HG03066 (cell line): ENCODE measurements around the gene KATNAL1.
A peak's percentile ranks its signal among the peaks of the same experiment; 100 is the strongest.
"Not testable (repeated sequence)": the region's sequence is repeated elsewhere in the genome, so short reads cannot be mapped to it uniquely, and the experiment has no call there.

Experiments
- ATAC-seq: cut with Tn5 transposase; IDR thresholded peaks from one replicate; pipeline ENCODE4 v1.9.1; 2021; ENCODE audit warnings: low read depth; ENCODE audit not compliant: unreplicated experiment

Gene KATNAL1

DNA sequence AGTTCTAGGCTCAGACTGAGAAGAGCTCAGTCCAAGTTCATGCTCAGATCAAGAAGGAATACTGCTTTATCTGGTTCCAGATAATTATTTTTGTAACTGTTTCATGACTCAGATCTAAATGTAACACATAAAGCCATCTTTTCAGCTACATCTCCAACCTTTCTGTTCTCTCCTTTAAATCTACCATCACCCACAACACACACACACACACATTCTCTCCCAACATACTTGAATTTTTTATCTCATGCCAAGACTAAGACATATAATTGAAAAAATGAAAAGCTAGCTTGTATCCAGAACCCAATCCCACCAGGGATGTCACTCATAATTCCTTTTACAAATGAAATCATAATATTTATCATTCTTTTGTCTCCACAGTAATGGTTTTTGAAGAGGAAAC lies 7.6 kb downstream of the KATNAL1 start:
- no peak for ATAC-seq

DNA sequence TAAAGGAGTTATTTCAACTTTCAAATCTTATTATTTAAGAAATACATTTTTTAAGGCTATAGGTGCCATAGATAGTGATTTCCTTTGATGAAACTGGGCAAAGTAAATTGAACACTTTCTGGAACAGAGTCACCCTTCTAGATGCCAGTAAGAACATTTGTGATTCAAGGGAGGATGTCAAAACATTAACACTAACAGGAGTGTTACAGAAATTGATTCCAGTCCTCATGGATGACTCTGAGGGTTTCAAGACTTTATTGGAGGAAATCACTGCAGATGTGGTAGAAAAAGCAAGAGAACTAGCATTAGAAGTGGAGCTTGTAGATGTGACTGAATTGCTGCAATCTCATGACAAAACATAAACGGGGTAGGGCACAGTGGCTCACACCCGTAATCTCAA lies 12.2 kb downstream of the KATNAL1 start:
- ATAC-seq = no peak

DNA sequence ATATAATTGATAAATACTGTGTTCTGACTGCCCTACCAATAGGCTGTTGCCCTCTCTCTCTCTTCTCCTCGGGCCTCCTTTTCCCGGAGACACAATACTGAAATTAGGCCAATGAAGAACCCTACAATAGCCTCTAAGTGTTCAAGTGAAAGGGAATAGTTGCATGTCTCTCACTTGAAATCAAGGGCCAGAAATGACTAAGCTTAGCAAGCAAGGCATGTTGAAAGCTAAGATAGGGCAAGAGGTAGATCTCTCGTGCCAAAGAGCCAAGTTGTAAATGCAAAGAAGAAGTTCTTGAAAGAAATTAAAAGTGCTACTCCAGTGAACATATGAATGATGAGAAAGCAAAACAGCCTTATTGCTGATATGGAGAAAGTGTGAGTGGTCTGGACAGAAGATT lies 13.3 kb downstream of the KATNAL1 start:
- no peak for ATAC-seq

DNA sequence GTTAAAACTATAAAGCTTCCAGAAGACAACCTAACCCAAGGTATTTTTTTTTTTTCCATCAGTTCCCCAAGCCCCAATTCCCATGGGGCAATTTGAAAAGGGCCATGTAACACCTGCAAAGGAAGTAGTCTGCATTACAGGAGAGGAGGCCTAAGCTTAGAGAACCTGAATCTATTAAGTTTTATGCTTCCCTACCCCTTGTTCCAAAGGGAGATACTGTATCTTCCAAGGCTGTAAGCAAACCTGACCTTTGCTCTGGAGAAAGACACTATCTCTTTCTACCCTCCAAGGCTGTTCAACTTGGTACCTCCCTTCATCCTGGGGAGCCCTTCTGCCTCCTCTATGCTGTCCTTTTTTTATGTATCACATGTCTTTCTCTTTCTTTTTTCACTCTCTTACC lies 15.0 kb downstream of the KATNAL1 start:
- ATAC-seq = no peak

DNA sequence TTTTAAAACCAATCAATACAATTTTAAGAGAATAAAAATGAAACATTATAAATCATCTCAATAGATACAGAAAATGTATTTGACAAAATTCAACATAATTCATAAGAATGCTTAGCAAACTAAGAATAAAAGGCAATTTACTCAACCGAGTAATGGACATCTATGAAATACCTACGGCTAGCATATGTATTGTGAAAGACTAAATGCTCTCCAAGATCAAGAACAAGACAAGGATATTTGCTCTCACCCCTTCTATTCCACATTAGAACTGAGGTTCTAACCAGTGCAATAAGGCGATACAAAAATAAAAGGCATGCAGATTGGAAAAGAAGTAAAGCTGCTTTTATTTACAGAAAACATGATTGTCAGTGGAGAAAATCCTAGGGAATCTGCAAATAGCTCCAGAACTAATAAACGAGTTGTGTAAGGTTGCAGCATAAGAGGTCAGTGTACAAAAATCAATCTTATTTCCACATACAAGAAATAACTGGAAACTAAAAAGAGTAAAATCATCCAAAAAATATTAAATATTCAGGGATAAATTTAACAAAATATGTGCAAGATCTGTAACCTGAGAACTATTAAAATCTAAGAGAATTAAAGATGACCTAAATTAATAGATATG lies 16.4 kb downstream of the KATNAL1 start:
- ATAC-seq = no peak

GRCh38 chr13:30289533-30289932 lies 17.8 kb downstream of the KATNAL1 start:
- no peak for ATAC-seq

- not testable (repeated sequence) for ATAC-seq
Measured at GRCh38 chr13:30286059-30286458, 21.3 kb downstream of the KATNAL1 start.

DNA sequence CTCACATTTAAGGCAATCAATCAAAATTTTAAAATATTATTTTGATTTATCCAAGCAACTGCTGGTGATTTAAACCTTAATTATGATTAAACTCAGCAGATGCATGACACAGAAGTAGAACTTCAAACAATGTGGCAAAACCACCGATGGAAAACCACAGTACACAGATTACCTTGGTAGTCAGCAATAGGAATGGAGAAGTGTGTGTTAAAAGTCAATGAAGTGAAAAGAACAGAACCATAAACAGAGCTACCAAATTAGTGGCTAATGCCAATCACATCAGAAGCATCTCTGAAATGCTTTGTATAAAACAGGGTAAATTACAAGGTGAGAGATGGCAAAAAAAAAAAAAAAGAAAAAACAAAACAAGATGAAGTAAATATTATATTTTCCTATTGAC lies 31.2 kb downstream of the KATNAL1 start:
- no peak for ATAC-seq

DNA sequence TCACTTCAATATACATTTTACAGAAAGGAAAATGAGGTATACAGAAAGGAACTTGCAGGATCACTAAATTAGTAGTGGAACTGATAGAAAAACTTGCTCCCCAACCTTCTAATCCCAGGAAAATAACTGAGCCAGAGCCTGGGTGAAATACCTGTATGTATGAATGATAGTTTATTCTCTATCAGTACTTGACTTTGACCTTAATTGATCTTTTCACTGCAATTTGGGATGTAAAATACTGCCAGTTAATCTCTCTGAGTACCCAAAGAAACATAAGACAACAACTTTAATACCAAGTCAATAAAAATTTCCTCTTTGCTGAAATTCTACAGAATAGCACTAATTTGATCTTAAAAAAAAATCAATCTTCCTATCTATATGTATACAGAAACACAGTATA lies 33.3 kb downstream of the KATNAL1 start:
- ATAC-seq = no peak

DNA sequence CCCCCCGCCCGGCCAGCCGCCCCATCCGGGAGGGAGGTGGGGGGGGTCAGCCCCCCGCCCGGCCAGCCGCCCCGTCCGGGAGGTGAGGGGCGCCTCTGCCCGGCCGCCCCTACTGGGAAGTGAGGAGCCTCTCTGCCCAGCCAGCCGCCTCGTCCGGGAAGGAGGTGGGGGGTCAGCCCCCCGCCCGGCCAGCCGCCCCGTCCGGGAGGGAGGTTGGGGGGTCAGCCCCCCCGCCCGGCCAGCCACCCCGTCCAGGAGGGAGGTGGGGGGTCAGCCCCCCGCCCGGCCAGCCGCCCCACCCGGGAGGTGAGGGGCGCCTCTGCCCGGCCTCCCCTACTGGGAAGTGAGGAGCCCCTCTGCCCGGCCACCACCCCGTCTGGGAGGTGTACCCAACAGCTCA lies 37.3 kb downstream of the KATNAL1 start:
- not testable (repeated sequence) for ATAC-seq

DNA sequence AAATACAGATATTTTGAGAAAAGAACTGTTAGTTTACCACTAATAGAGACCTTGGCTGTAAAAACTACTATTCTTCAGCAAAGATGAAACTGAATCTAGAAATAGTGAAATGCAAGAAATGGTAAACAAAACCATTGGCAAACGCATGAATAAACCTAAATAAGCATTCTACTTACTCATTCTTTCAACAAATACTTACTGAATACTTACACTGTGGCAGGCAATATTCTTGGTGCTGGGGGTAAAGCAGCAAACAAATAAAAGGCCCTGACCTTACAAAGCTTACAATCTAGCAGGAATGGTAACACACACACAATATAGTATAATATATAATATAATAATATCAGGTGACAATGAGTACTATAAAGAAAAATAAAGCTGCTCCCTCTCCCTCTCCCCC lies 38.7 kb downstream of the KATNAL1 start:
- ATAC-seq = no peak

DNA sequence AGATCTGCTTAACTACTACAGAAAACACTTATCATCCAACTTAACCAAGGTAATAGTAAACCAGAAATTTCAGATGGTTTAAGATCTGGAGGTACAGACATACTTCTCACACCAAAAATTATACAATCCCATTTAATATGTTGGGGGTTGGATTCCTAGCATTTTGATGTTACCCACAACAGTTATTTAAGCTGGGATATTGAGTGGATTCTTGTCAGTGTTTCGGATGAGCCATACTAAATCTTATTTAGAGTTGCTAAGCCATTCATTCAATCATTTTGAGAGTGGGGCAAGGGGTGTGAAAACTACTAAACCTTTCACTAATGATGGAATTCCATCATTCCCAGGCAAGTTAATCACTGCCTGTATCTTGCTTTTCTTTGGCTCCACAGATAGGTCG lies 40.6 kb downstream of the KATNAL1 start:
- no peak for ATAC-seq

DNA sequence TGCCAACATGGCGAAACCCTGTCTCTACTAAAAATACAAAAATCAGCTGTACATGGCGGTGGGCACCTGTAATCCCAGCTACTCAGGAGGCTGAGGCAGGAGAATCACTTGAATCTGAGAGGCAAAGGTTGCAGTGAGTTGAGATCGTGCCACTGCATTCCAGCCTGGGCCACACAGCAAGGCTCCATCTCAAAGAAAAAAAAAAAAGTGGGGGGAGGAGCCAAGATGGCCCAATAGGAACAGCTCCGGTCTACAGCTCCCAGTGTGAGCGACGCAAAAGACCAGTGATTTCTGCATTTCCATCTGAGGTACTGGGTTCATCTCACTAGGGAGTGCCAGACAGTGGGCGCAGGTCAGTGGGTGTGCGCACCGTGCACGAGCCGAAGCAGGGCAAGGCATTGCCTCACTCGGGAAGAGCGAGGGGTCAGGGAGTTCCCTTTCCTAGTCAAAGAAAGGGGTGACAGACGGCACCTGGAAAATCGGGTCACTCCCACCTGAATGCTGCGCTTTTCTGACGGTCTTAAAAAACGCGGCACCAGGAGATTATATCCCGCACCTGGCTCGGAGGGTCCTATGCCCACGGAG lies 48.1 kb downstream of the KATNAL1 start:
- not testable (repeated sequence) for ATAC-seq

- no peak for ATAC-seq
Measured at GRCh38 chr13:30257468-30258099, 49.8 kb downstream of the KATNAL1 start.

GRCh38 chr13:30256713-30257467 lies 50.5 kb downstream of the KATNAL1 start:
- ATAC-seq = no peak

DNA sequence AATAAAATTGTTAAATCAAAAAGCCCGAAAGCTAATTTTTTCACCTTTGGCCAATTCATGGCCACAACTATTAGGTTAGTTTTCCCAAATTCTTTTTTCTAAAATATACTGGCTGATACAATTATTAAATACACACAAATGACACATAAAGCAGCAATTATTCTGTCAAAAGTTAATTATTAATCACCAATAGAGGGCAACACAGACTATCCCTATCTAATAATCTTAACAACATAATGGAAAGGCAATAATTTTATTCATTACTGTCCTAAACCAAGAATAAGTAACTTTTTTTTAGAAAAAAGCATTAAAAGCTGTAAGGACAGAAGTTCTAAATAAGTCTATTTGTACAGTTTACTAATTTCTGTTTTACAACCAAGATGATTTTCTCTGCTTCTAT lies 51.7 kb downstream of the KATNAL1 start:
- no peak for ATAC-seq

DNA sequence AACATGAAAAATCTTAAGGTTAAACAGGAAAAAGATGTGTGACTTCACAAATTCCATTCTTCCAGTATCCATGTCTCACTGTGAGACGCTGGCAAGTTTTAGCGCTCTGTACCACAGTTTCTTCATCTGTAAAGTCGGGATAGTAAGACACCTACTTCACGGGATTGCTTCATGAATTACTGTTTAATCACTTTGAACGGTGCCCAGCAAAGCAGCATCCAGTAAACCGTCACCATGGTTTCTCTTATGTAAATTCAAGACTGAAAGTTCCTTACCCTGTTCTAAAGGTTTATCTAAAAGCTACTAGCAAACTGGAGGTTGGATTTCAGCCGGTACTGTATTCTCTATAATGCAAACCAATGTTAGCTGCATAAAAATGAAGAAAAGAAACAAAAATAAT lies 53.5 kb downstream of the KATNAL1 start:
- ATAC-seq = no peak

DNA sequence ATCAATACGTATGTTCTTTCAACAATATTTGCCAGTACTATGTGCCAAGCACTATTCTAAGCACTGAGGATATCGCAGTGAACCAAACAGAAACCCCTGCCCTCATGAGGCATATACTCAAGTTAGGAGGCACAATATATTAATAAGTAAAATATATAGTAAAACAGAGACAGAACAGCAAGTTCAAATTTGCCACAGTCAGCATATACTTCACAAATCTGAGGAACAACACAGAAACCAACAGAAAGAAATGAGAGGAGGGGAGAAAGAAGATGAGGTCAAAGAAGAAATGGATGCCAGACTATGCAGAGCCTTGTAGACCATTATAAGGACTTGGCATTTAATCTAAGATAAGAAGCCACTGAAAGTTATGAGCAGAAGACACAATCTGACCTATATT lies 59.9 kb downstream of the KATNAL1 start:
- no peak for ATAC-seq

DNA sequence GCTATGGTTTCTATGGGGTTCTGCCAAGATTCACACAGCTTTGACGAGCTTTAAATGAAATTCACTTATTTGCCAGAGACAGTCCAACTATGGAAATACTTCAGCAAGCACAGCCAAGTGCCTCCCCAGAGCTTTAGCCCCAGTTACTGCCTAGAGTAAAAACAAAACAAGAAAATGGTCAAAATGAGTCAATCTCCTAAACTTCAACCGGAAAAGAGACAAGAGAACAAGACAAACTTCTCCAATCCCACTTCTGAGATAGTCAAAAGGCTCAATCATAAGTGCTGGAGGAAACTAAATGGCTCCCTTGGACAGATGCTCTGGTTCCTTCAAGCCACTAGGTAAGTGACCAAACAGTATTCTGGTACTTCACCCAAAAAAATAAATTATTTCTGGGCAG lies 65.8 kb downstream of the KATNAL1 start:
- peak; percentile 75 for ATAC-seq

GRCh38 chr13:30240608-30241007 lies 66.7 kb downstream of the KATNAL1 start:
- ATAC-seq = no peak

DNA sequence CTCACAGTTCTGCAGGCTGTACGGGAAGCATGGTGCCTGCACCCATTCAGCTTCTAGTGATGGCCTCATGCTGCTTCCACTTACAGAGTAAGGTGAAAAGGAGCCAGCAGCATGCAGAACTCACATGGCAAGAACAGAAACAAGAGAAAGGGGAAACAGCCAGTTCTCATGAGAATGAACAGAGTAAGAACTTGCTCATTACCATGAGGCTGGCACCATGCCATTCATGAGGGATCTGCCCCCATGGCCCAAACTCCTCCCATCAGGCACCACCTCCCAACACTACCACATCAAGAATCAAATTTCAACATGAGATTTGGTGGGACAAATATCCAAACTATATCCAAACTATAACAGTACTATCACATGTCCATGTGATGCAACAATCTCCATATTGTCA lies 72.1 kb downstream of the KATNAL1 start:
- ATAC-seq = no peak
